Liver (tissue), 9 donors: ENCODE measurements around the gene STX16. TPM values are rescaled to one million over a fixed set of nuclear protein-coding genes. Genes with fewer than 3 reads are reported as not detected.

ENCODE experiments used
- DNase-seq: peaks from one replicate; pipeline ENCODE4 v3.0.0-alpha.2; 2017; ENCODE audit warnings: low spot score
- H3K27ac ChIP-seq, 2 donors: one replicate each; pipeline ENCODE4 v1.7.0; 2013; ENCODE audit warnings: inconsistent platforms in 2 of 2, low read length in 2 of 2, control low read depth in 1 of 2, low read depth in 1 of 2, mild to moderate bottlenecking in 1 of 2
- H3K27me3 ChIP-seq, 4 donors: one replicate each; pipeline versions ENCODE4 v1.6.1 to v1.7.0; 2013; ENCODE audit warnings: low read length in 3 of 4, inconsistent platforms in 1 of 4, mild to moderate bottlenecking in 1 of 4, moderate library complexity in 1 of 4; ENCODE audit not compliant: control insufficient read depth in 4 of 4, insufficient read depth in 4 of 4
- H3K36me3 ChIP-seq, 4 donors: one replicate each; pipeline versions ENCODE4 v1.6.1 to v1.7.0; 2013; ENCODE audit warnings: low read length in 3 of 4, mild to moderate bottlenecking in 3 of 4, low read depth in 1 of 4, moderate library complexity in 1 of 4; ENCODE audit not compliant: control insufficient read depth in 4 of 4, insufficient read depth in 3 of 4
- H3K4me1 ChIP-seq, 4 donors: one replicate each; pipeline versions ENCODE4 v1.6.1 to v1.7.0; 2013; ENCODE audit warnings: low read length in 3 of 4, mild to moderate bottlenecking in 3 of 4, moderate library complexity in 1 of 4; ENCODE audit not compliant: control insufficient read depth in 4 of 4, insufficient read depth in 4 of 4
- H3K4me3 ChIP-seq, 3 donors: one replicate each; pipeline versions ENCODE4 v1.6.1 to v1.7.0; 2013; ENCODE audit warnings: low read length in 3 of 3, control low read depth in 1 of 3, low read depth in 1 of 3, mild to moderate bottlenecking in 1 of 3
- H3K9ac ChIP-seq, 2 donors: one replicate each; pipeline ENCODE4 v1.7.0; 2013; ENCODE audit warnings: low read length in 2 of 2, mild to moderate bottlenecking in 2 of 2, moderate library complexity in 2 of 2, control low read depth in 1 of 2, low read depth in 1 of 2
- H3K9me3 ChIP-seq, 4 donors: one replicate each; pipeline versions ENCODE4 v1.6.1 to v1.7.0; 2013; ENCODE audit warnings: low read length in 3 of 4; ENCODE audit not compliant: control insufficient read depth in 4 of 4
- ATF3 ChIP-seq: IDR thresholded peaks from 2 replicates; pipeline ENCODE4 v1.6.1; 2016; ENCODE audit warnings: antibody characterized with exemption
- CTCF ChIP-seq: fragments of 150-350 bp; IDR thresholded peaks from 2 replicates; pipeline ENCODE4 v1.5.1; 2017; ENCODE audit warnings: improper control_type of control experiment, low read depth, low read length; ENCODE audit not compliant: missing input control
- EGR1 ChIP-seq, 2 donors: IDR thresholded peaks; 2 replicates each; pipeline ENCODE4 v1.6.1; 2016 to 2018; ENCODE audit warnings: antibody characterized with exemption in 2 of 2, low read depth in 2 of 2
- FOXA1 ChIP-seq: IDR thresholded peaks from 2 replicates; pipeline ENCODE4 v1.6.1; 2016; ENCODE audit warnings: antibody characterized with exemption
- GABPA ChIP-seq, 2 donors: IDR thresholded peaks in 1 of 2; conservative IDR thresholded peaks in 1 of 2; 2 replicates each; pipeline ENCODE4 v1.6.1; 2016; ENCODE audit warnings: antibody characterized with exemption in 2 of 2, mild to moderate bottlenecking in 1 of 2, moderate library complexity in 1 of 2
- JUND ChIP-seq, 2 donors: IDR thresholded peaks; 2 replicates each; pipeline ENCODE4 v1.6.1; 2016; ENCODE audit warnings: antibody characterized with exemption in 2 of 2
- NR2F2 ChIP-seq: IDR thresholded peaks from 2 replicates; pipeline ENCODE4 v1.6.1; 2016; ENCODE audit warnings: antibody characterized with exemption
- RAD21 ChIP-seq, 2 donors: IDR thresholded peaks; 2 replicates each; pipeline ENCODE4 v1.6.1; 2016; ENCODE audit warnings: antibody characterized with exemption in 2 of 2, mild to moderate bottlenecking in 2 of 2
- REST ChIP-seq: IDR thresholded peaks from 2 replicates; pipeline ENCODE4 v1.6.1; 2016; ENCODE audit warnings: antibody characterized with exemption, mild to moderate bottlenecking
- SP1 ChIP-seq: IDR thresholded peaks from 2 replicates; pipeline ENCODE4 v1.6.1; 2018; ENCODE audit warnings: antibody characterized with exemption, mild to moderate bottlenecking
- TAF1 ChIP-seq: conservative IDR thresholded peaks from 2 replicates; pipeline ENCODE4 v1.6.1; 2016; ENCODE audit warnings: antibody characterized with exemption, mild to moderate bottlenecking
- WGBS: extraction: QIAGEN DNeasy Blood & Tissue Kit; methylation state at CpG from one replicate; pipeline ENCODE4 v1.1.7; 2013; 5-methylcytosine and 5-hydroxymethylcytosine counted together
- polyA plus RNA-seq, 2 donors: library from polyadenylated mRNA; stranded (reverse) in 1 of 2; unstranded in 1 of 2; fragments of 200-250 nt in 1 of 2; fragments of >200 nt in 1 of 2; fragmentation: Nextera tagmentation in 1 of 2; extraction: Ambion mirVana in 1 of 2; gene quantifications; one replicate each; pipeline versions ENCODE4 v1.2.1 to v1.2.3, GENCODE V29; 2013 to 2015
- total RNA-seq, 2 donors: library from RNA; depleted of rRNA; stranded (reverse); fragments of >200 nt; gene quantifications; one replicate each; pipeline ENCODE4 v1.2.3, GENCODE V29; 2014
- donor health status: healthy.
- donor health status: healthy.
- donor health status: healthy.
- donor health status: healthy.
- donor health status: healthy.

The STX16 gene
- total and polyA plus RNA-seq, 4 donors, result 8.5 to 32.5 (median 16.6) TPM

DNA sequence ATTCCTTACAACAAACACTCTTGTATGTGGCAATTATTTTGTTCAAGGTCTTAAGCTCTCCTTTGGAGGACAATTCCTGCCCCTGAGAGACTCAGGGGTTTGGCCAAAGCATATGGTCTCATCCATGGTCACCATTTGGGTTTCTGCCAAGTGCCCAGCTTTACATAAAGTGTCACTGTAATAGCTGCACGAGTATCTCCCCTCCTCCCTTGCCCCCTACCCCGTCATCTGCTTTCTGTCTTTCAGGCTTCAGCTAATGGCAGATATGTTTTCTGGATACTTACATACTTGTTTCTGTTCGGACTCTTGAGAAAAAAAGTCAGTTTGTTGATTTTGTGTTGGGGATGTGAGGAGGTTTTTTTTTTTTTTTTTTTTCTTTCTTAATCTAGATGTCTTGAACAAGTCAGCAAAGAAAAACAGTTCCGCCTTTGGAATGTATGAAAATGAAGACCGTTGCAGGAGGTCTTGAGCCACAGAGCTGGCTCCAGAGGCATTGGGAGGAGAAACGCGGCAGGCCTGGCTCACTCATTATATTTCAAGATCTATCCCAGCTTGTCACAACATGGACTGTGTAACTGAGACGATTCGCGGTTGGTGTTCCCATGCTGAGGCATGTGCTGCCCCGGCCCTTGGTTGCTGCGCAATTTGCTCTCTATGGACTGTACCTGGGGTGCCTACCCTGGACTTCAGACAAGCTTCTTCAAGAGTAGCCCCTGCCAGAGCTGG, 32.6 kb upstream of the STX16 start (continued):
- TF ChIP-seq REST (no peak), NR2F2 (no peak)

DNA sequence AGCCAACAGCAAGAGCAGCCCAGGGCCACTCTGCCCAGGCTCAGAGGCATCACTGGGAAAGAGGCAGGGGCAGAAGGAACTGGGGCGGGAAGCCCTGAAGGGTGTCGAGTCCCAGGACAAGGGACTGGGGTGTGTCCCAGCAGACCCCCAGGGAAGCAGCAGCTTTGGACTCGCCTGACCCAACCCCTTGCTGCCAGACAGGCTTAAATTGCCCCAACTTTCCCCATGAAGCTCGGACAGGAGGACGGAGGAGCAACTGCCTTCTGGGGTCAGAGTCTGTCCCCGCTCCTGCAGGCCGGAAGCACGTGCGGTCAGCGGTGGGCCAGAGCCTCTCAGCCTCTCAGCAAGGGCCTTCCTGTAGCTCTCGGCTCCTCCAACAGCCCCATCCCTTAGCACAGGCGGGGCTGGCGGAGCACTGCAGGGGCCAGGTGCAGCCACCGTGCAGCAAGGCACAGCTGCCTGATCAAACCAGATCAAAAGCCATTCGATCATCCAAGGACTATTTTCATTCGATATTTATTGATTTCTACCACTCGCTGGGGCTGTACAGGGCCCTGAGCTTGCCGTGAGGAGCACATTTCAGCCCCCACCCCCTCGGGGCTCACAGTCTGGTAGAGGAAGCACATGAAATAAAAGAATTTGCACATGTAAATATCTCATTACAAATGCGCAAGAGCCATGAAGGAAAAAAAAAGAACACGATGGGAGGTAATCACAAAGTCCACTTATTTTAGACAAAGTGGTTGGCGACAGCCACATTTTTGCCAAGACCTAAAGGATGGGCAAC, 31.8 kb upstream of the STX16 start:
- H3K36me3 ChIP-seq, result no peaks in the 10 kb centered on the region
- H3K4me3 ChIP-seq, result no peak overlapping the region
- no peaks in the 10 kb centered on the region for H3K27me3 ChIP-seq
- H3K9me3 ChIP-seq, result peaks cover 0 to 4% (median 3%) of the 10 kb centered on the region in 4 donors
- H3K9ac ChIP-seq, result no peak overlapping the region
- no peak overlapping the region for H3K27ac ChIP-seq
- no peak for TF ChIP-seq TAF1
- no peak for TF ChIP-seq FOXA1
- no peak for DNase-seq
- 57% methylated on average over 22 of the region's 22 CpGs for WGBS
- H3K4me1 ChIP-seq, result no peaks in the 10 kb centered on the region

GRCh38 chr20:58619864-58620431, 31.1 kb upstream of the STX16 start:
- Histone ChIP-seq H3K36me3 (no peaks in the 10 kb centered on the region), H3K27me3 (no peaks in the 10 kb centered on the region), H3K4me3 (no peak overlapping the region), H3K9me3 (peaks cover 0 to 4% (median 3%) of the 10 kb centered on the region in 4 donors), H3K9ac (no peak overlapping the region), H3K27ac (no peak overlapping the region), H3K4me1 (no peaks in the 10 kb centered on the region)
- TF ChIP-seq JUND (IDR thresholded peaks at IDR 0.05) (no peak), RAD21 (IDR thresholded peaks at IDR 0.05) (no peak), SP1 (no peak), ATF3 (no peak), CTCF (no peak), NR2F2 (no peak), TAF1 (no peak), EGR1 (IDR thresholded peaks at IDR 0.05; ENCODE audit: low read depth in 2 of 2) (no peak), GABPA (IDR thresholded peaks at IDR 0.05 in 1 of 2, conservative IDR thresholded peaks at IDR 0.05 in 1 of 2) (no peak)
- WGBS, result 81% methylated on average over 11 of the region's 11 CpGs
- DNase-seq, result no peak
